HG03571 (cell line): ENCODE data around the gene CDH4.
"Not testable (repeated sequence)": the region's sequence is repeated elsewhere in the genome, so short reads cannot be mapped to it uniquely, and the experiment has no call there.

Experiments used
- ATAC-seq: cut with Tn5 transposase; IDR thresholded peaks from one replicate; pipeline ENCODE4 v1.9.1; 2021; ENCODE audit not compliant: unreplicated experiment

Gene CDH4

DNA sequence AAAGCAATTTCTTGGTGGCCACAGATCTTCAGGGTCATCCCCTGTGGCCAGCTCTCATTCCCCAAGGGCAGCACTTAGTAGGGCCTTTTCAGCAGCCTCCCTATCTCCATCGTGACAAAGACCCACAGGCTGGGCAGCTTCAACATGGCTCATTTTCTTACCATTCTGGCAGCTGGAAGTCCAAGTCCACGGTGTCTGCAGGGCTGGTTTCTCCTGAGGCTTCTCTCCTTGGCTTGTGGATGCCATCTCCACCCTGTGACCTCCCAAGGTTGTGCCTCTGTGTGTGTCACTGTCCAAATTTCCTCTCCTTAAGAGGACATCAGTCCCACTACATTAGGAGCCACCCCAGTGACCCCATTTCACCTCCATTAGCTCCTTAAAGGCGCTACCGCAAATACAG, 161.7 kb downstream of the CDH4 start:
- no peak for ATAC-seq

DNA sequence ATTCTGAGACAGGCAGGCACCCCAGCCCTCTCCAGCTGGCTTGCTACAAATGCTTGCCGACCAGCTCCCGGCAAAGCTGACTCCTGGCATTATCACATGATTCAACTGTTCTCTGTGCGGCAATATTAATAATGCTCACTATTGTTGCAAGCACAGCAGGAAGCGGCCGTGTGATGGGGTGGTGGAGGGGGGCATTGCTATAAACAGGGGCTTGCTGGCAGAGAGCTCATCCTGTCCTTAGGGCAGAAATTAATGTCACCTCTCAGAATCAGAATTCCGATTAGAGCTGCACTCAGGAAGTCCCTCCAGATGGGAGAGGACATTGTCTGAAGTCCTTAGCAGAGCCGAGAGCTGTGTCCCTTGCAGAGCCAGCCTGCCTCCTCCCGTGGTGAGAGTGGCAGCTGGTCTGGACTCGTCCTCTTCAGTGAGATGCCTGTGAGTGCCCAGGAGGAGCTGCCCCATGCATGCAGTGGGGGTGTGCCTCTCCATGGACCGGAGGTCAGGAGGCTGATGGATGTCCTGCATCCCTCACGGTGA, 162.5 kb downstream of the CDH4 start:
- ATAC-seq: no peak

DNA sequence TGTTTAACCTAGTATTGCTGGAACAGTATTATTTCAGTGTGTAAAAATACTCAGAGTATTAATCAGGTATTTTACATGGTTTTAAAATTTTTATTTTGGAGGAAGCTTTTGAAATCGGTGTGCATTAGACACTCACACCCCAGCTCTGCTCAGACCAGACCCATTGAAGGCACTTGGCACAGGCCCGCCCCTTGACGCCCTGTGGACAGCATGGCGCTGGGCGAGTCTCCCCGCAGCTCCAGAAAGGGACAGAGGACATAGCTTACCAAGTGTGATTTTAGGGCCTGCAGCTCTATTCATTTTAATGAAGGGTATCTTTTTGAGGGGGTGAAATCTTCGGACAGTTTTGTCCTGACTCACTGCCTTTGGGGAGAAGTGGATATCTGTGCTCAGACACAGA, 164.5 kb downstream of the CDH4 start:
- ATAC-seq: no peak

DNA sequence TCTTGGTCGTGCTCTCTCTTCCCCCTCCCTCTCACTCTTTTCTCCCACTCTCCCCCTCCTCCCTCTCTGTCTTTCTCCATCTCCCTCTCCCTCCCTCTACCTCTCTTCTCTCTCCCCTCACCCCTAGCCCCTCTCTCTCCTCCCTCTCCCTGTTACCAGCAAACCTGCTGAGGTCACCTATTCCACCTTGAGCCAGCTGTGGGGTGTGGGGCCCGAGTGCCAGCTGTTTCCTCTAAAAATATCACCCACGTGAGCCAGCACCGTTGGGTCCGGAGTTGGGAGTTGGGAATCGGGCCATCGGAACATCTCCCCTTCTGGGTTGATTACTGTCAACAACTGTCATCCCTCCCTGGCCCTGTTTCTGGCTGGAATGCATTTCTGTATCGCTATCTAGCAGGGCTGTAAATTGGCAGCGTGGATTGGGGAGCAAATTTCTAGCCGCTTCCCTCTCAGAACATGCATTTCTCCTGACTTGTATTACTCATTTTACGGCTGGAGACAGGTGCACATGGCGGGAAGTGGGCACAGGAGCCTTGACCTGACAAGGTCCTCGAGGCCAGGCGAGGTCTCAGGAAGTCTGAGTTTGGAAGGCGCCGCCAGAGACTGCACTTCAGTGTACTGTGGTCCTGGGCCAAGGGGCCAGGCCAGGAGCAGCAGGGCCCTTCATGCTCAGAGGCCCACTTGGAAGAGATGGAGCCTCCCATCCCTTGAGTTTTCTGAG, 165.3 kb downstream of the CDH4 start:
- ATAC-seq: no peak

DNA sequence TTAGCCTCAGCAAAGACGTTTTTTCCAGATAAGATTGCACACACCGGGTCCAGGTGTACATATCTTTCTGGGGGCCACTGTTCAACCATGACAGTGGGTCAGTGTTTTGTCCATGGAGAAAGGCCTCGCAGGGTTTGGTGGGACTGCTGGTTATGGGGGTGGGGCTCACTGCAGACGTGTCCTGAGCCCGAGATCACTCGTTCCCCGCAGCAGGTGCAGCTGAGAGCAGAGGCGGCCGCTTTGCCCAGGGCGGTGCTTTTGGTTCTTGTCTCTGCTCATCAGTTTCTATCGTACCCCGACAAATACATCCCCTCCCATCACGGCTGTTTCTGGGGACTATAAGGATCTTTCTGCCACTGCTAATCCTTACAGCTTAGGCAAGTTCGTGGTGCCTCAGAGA, 166.9 kb downstream of the CDH4 start:
- no peak for ATAC-seq

DNA sequence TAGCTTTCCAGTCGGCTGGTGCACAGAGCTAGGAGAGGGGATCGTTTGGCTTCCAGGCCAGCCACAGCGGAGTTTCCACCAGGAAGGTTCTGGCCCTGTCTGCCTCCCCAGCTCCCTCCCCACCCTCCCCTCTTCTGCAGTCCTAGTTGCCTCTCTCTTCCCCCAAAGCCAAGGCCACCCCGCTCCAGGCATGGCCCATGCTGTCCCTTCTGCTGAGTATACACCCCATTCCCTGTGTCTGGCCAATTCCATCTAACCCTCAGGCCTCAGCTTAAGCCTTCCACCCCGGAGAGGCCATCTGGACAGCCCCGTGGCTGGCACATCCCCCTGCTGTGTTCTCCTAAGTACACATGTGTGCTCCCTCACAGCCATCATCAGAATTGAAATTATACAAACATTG, 167.4 kb downstream of the CDH4 start:
- no peak for ATAC-seq

DNA sequence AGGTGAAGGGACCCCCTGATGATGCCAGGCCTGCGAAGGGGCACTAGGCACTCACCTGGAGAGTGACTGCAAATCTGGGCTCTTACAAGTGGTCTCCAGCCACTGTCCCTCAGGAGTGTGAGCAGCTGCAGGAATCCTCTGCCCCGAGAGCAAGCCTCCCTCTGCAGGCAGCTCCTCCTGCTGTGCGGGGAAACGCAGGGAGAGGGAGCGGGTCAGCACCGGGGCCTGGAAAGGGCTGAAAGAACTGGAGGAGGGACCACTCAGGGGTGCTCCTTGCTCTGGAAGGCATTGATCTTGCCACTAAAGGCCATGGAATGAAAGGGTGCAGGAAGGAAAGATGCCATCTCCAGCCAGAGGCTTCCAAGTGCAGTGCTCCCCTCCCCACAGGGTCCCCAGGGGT, 168.0 kb downstream of the CDH4 start:
- ATAC-seq: no peak

DNA sequence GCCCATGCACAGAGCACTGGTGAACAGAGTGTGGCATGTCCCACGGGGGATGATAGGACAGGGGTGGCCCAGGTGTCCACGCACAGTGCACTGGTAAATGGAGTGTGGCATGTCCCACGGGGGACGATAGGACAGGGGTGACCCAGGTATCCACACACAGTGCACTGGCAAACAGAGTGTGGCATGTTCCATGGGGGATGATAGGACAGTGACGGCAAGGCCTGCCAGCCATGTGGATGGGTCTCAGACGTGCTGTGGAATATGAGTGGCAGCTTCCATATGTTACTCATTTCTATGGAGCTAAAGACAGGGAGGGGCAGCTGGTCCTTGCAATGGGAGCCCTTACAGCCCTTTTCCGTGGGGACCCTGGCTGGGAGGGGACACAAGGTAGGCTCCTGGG, 168.7 kb downstream of the CDH4 start:
- ATAC-seq: no peak

DNA sequence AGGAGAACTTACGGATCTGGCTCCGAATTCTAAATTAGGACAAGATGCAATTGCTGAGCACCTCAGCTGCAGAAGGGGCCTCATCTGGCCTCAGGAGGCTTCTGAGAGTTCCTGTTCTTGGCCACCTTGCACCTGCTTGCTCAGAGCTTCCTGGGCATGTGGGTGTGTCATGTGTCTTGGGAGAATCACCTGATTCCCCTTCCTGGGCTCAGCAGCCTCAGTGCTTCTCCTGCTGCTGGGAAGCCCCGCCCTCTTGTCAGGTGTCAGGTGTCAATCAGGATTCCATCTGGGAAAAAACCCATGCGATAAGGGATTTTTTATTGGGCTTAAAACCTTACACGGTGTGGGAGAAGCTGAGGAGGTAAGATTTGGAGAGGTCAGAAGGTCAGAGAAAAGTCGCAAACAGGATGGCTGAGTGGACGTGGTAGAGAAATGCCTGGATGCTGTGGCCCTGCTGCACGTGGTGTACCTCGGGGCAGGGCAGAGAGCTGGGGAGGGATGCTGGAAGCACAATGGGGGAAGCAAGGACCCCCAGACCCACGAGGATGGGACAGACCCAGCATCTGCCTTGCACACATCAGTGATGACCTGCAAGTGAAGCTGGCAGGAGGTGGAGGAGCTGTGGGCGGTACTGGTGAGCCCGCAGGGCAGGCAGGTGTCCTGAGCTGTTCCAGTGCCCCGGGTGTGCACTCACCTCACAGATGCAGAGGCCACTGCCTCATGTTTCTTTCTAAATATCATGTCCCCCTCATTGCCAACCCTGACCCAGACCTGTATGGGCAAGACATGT, 170.8 kb downstream of the CDH4 start:
- no peak for ATAC-seq

DNA sequence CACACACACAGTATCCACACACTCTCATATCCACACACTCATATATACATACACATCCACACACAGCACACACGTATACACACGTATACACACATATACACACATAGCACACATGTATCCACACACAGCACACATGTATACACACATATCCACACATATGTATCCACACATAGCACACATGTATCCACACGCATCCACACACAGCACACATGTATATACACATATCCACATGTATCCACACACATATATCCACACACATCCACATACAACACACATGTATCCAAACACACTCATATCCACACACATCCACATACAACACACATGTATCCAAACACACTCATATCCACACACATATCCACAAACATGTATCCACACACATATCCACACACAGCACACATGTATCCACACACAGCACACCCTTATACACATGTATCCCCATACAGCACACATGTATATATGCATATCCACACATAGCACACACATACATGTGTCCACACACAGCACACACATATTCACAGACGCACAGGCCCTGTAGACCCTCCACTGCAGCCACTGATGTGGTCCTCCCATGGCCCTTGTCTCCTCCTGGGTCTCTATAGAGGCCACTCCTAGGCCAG, 172.1 kb downstream of the CDH4 start:
- no peak for ATAC-seq

DNA sequence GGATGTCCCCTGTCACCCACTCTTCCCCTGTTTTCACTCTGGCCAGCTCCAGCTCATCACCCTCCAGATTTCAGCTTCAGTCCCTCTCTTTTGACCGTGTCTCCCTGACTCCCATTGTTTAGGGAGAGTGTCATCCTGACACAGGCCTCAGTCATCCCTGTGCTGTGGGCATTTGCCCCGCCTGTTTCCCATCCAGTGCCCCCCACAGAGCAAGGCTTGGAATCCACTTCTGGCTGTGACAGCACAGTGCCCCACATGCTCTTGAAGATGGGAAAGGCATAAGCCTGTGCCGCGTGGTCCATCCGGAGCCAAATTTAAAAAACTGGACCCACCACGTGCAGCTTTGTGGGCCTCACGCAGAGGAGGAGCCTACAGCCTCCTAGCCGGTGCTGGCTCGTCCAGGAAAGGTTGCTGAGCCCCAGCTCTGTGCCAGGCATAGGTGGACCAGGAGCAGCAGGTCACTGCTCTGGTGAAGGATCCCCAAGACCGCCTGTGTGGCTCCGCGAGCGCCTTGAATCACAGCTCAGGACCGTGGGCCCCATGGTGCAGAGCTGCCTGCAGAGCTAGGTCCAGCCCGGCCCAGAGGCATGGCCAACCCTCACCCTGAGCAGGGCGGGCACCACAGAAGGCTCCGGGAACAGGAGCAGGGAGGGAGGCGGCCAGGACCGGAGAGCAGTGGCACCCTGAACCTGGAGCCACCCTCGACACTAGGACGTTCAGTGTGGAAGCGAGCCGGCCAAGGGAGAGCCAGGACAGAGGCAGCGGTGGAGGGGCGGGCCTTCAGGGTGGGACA, 172.8 kb downstream of the CDH4 start:
- no peak for ATAC-seq

DNA sequence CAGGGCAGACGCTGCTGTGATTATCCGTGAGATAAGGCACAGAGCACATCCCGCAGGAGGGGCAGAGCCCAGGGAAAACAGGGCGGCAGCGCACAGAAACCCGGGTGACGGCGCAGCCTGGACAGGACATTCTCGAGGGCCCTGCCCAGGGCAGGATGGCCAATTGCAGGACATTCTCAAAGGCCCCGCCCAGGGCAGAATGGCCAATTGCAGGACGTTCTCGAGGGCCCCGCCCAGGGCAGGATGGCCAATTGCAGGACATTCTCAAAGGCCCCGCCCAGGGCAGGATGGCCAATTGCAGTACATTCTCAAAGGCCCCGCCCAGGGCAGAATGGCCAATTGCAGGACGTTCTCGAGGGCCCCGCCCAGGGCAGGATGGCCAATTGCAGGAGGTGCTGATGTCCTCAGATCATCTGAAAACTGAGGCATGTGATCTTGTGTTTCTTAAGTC, 173.5 kb downstream of the CDH4 start:
- not testable (repeated sequence) for ATAC-seq

DNA sequence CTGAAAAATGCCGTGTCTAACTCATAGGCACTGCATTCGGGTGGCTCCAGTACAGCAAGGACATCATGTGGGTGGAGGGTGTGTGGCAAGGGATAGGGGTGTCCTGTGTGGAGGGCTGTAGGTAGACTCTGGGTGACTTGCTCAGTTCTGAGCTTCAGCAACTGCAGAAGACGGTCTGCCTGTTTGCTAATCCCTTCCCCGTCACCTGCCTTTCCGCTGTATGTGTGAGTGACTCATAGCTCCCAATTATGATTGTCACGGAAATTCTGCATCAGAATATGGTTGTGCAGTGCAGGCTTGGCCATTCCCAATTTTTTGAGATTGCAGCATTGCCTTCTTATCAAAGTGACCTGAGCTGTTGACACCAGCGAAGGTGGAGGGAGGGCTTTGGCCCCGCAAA, 174.3 kb downstream of the CDH4 start:
- ATAC-seq: no peak

DNA sequence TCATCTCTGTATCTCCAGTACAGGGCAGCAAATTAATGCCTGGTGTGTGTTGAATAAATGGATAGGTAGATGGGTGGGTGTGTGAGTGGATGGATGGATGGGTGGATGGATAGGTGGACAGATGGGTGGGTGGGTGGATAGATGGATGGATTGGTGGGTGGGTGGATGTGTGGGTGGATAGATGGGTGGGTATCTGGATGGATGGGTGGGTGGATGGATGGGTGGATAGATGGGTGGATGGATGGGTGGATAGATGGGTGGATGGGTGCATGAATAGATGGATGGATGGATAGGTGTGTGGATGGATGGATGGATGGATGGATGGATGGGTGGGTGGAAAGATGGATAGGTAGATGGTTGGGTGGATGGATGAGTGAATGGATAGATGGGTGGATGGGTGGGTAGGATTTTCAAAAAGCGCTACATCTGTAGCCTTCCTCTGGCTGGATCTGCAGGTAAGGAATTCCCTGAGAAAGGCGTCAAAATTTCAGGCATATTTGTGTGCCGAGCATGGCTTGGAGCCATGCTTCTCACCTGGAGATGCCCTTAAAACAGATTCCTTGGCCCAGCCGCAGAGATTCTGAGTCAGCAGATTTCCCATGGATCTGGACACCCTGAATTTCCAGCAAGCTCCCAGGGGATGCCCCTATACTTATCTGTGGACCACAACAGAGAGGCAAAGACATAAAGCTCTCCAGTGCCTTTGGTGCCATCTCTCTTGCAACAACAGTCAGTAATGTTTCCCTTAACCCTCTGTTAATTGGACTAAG, 177.6 kb downstream of the CDH4 start:
- ATAC-seq: no peak

DNA sequence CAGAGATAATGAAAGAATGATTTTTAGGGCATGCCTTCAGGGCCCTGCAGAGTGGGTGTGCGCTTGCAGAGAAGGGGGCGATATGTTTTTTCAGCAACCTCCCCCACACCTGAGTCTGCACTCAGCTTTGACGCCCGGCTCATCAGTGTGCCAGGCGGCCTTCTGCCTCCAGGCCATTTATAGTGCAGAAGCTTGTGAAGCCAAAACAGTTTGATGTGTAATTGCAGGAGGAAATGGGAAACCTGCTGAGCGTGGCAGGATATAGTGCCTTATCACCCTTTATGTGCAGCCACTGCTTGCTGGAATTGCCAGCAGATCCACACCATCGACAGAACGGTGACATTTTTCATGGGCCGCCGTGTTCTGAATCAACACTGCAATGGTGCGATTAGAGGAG, 178.2 kb downstream of the CDH4 start:
- ATAC-seq: no peak

DNA sequence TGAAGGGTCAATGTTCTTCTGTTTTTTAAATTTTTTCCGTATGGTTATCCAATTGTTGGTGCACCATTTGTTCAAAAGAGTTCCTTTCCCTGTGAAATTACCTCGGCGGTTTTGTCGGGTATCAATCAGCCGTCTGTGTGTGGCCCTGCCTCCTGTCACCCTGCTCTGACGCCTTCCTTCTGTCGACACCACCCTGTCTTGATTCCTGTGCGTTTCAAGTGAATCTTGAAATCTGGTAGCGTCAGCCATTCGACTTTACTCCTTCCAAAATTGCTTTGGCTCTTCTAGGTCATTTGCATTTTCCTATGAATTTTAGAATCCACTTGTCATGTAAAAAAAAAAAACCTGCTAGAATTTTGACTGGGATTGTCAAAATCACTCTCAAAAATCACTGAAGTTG, 181.1 kb downstream of the CDH4 start:
- ATAC-seq: no peak

DNA sequence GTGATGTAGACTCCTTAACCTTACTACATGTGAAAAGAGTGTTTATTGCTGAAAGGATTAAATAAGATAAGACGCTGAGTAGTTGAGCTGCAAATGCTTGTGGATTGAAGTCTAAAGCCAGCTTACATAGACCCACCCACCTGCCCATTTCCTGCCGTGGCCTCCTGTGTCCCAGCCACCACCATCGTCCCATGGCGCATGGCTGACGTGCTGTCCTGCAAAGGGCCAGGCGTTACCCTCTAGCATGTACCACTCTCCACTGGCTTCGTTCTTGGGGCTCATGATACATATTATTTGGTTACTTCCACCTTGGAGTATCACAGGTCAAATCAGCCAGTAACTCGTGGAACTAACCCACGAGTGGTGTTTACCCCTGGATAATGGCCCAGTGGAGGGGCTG, 181.8 kb downstream of the CDH4 start:
- ATAC-seq: no peak

DNA sequence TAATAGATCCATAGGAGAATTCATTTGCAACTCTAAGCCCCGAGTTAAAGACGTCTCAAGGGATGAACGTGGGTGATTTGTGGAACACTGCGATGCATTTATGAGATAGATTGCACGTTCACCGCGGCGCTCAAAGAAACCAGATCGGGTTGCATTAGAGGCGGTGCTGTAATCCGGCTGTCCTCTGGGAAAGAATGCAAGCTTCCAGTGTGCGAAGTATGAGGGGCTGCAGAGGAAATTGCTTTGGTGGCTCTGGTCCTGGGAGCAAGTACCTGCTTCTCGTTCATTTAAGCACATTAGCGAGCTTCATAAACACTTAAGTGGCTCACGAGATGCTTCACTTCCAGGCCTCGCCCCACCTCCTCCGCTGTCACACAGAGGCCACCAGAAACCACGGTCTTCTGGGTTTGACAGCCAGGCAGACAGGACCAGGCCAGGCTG, 182.3 kb downstream of the CDH4 start:
- ATAC-seq: no peak

DNA sequence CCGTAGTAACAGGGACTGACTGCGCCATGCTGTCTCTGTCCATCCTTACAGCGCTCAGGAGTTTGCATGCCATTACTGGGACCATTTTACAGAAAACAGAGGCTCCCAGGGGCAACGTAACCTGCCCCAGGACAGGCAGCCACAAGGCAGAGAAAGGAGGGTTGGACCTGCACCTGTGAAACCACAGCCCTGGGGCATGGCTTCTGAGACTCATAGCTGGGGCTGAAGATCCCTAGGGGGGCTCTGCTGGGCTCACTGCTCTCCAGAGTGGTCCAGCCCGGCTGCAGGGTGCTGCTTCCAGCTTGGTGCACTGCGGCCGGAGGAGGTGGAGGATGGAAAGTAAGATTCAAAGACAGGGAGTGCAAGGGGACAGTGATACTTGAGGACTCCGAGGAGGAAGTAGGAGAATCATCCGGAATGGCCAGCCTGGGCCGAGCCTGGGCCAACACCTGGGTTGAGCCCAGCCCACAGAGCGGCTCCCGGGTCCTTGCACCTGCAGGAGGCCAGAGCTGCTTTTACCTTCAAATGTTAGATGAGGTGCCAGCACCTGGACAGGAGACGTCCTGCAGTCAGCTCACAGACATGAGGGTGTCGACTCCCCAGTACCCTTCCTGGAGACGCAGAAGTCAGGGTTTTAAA, 183.2 kb downstream of the CDH4 start:
- no peak for ATAC-seq

DNA sequence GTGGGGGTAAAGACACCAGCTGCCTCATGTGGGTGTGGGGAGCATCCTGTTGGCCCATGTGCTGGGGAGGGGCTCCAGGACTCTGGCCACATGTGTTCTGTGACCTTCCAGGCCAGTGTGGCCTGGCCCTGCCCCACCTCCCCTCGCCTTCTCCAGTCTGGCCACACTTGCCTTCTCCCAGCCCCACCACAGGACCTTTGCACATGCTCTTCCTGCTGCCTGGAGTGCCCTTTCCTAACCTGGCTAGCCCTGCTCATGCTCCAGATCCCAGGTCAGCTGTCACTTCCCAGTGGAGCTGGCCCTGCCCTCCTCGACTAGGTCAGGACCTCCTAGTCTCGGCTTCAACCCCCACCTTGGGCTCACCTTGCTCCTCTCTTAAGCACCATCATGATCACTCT, 183.8 kb downstream of the CDH4 start:
- no peak for ATAC-seq
